ENCODE data around the gene KLF6.

The KLF6 gene

GRCh38 chr10:3805201-3805790 is 20.3 kb upstream of the KLF6 start:
- peak; percentile 34 for DNase-seq
- no peaks in the 10 kb centered on the region for H3K36me3 Mint-ChIP-seq
- no peaks in the 10 kb centered on the region for H3K27me3 Mint-ChIP-seq
- ATAC-seq (replicated peaks) = peak; percentile 62 to 70
- H3K27ac Mint-ChIP-seq = peak overlapping the region; percentile 93
- H3K9me3 Mint-ChIP-seq = no peaks in the 10 kb centered on the region
- H3K4me1 Mint-ChIP-seq = peaks cover 49 to 67% of the 10 kb centered on the region in 2 donors
- peak overlapping the region in 1 of 2 donors; percentile 57 for H3K4me3 Mint-ChIP-seq

- DNase-seq (no peak), ATAC-seq (replicated peaks) (peak; percentile 41 to 47)
- H3K27me3 Mint-ChIP-seq = no peaks in the 10 kb centered on the region
- no peaks in the 10 kb centered on the region for H3K9me3 Mint-ChIP-seq
- H3K4me3 Mint-ChIP-seq = peak overlapping the region; percentile 44 to 70
- H3K4me1 Mint-ChIP-seq = peaks cover 43 to 62% of the 10 kb centered on the region in 2 donors
- H3K36me3 Mint-ChIP-seq = no peaks in the 10 kb centered on the region
- H3K27ac Mint-ChIP-seq = peak overlapping the region; percentile 94
These were observed 19.1 kb upstream of the KLF6 start for GRCh38 chr10:3803927-3804741.

DNA sequence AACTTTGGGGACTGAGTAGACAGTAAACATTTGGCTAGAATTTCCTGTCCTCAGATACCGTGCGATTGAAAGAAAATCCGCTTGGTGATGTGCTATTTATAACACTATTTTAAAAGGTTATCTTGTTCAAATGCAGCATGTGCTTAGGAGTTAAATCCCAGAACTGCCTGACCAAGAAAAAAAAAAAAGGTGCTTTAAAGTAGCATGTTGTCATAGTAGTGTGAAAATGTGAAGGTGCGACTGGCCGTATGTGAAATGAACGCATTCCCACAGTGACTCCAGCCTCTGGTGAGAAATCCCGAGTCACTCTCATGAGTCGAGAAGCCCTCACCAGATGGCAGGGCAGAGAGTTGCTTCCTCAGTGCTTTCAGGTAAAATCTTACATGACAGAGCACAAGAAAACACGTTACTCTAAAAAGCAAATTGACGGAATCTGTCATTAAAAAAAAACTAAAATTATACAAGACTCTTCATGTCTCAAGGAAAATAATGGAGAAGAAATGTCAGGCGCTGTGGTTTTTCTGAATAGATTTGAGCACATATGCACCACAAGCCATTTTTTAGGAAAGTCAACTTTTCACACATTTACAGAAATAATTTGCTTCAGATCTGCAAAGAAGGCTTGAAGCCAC is 18.4 kb upstream of the KLF6 start:
- ATAC-seq (replicated peaks) (no peak), DNase-seq (no peak)
- H3K9me3 Mint-ChIP-seq = no peaks in the 10 kb centered on the region
- H3K27me3 Mint-ChIP-seq = no peaks in the 10 kb centered on the region
- H3K4me3 Mint-ChIP-seq = peak overlapping the region; percentile 44 to 70
- H3K36me3 Mint-ChIP-seq = no peaks in the 10 kb centered on the region
- peak overlapping the region; percentile 89 for H3K27ac Mint-ChIP-seq
- H3K4me1 Mint-ChIP-seq = peaks cover 36 to 55% of the 10 kb centered on the region in 2 donors

- Mint-ChIP-seq H3K27me3 (no peaks in the 10 kb centered on the region), H3K9me3 (no peaks in the 10 kb centered on the region), H3K36me3 (no peaks in the 10 kb centered on the region), H3K4me1 (peaks cover 34 to 48% of the 10 kb centered on the region in 2 donors), H3K4me3 (no peak overlapping the region), H3K27ac (no peak overlapping the region)
- DNase-seq = no peak
- no peak for ATAC-seq (replicated peaks)
These were observed 17.7 kb upstream of the KLF6 start for GRCh38 chr10:3802526-3803265.

GRCh38 chr10:3801558-3802192 is 16.7 kb upstream of the KLF6 start:
- no peak for DNase-seq
- H3K4me3 Mint-ChIP-seq = no peak overlapping the region
- no peak for ATAC-seq (replicated peaks)
- H3K36me3 Mint-ChIP-seq = no peaks in the 10 kb centered on the region
- H3K27me3 Mint-ChIP-seq = no peaks in the 10 kb centered on the region
- no peaks in the 10 kb centered on the region for H3K9me3 Mint-ChIP-seq
- peaks cover 25 to 37% of the 10 kb centered on the region in 2 donors for H3K4me1 Mint-ChIP-seq
- H3K27ac Mint-ChIP-seq = no peak overlapping the region

- Mint-ChIP-seq H3K27me3 (no peaks in the 10 kb centered on the region), H3K36me3 (no peaks in the 10 kb centered on the region), H3K4me1 (peaks cover 18 to 26% of the 10 kb centered on the region in 2 donors), H3K4me3 (no peak overlapping the region), H3K9me3 (no peaks in the 10 kb centered on the region), H3K27ac (no peak overlapping the region)
- no peak for ATAC-seq (replicated peaks)
- no peak for DNase-seq
These were observed 15.6 kb upstream of the KLF6 start for GRCh38 chr10:3800586-3800985.

DNA sequence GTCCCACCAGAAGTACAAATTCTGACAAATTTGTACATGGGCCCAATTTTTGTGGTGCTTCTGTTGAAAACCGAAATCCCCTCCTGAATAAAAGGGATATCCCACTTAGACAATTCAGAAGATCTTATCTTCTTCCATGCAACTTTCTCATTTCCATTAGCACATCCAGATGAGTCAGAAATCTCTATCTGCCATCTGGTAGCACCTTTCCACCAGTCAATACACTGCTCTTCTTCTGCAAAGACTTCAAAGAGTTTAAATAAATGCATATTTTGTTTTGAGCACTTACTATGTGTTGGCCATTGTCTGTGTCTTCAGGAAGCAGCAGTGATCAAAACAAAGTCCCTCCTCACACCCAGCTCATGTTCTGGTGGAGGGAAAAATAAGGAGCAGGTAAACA is 12.7 kb upstream of the KLF6 start:
- H3K4me3 Mint-ChIP-seq = no peak overlapping the region
- H3K27ac Mint-ChIP-seq = no peak overlapping the region
- no peak for DNase-seq
- H3K36me3 Mint-ChIP-seq = no peaks in the 10 kb centered on the region
- peaks cover 8 to 10% of the 10 kb centered on the region in 2 donors for H3K4me1 Mint-ChIP-seq
- no peak for ATAC-seq (replicated peaks)
- H3K9me3 Mint-ChIP-seq = peaks cover 0 to 1% of the 10 kb centered on the region in 2 donors
- H3K27me3 Mint-ChIP-seq = no peaks in the 10 kb centered on the region

DNA sequence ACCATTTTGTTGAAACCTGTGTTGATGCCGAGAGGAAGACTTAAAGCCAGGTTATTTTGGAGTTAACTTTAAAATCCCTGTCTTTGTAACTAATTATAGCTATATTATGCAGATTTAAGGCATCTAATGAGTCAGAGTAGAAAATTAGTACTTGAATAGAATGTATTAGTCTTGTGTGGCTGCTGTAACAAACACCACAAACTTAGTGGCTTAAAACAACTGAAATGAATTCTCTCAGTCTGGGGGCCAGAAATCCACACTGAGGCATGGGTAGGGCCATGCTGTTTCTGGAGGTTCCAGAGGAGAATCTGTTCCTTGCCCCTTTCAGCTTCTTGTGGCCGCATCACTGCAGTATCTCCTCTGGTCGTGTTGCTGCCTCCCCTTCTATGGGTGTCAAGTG is 8.5 kb upstream of the KLF6 start:
- peaks cover 15 to 17% of the 10 kb centered on the region in 2 donors for H3K4me1 Mint-ChIP-seq
- H3K27me3 Mint-ChIP-seq = no peaks in the 10 kb centered on the region
- H3K4me3 Mint-ChIP-seq = no peak overlapping the region
- H3K36me3 Mint-ChIP-seq = peaks cover 5 to 7% of the 10 kb centered on the region in 2 donors
- DNase-seq = no peak
- no peak for ATAC-seq (replicated peaks)
- H3K27ac Mint-ChIP-seq = no peak overlapping the region
- peaks cover 3 to 7% of the 10 kb centered on the region in 2 donors for H3K9me3 Mint-ChIP-seq

- H3K4me1 Mint-ChIP-seq = peaks cover 17% of the 10 kb centered on the region in 2 donors
- no peaks in the 10 kb centered on the region for H3K27me3 Mint-ChIP-seq
- DNase-seq (no peak), ATAC-seq (replicated peaks) (peak; percentile 72 to 84)
- H3K36me3 Mint-ChIP-seq = peaks cover 5 to 10% of the 10 kb centered on the region in 2 donors
- peaks cover 3 to 7% of the 10 kb centered on the region in 2 donors for H3K9me3 Mint-ChIP-seq
- peak overlapping the region; percentile 0 for H3K27ac Mint-ChIP-seq
- no peak overlapping the region for H3K4me3 Mint-ChIP-seq
These were observed 7.8 kb upstream of the KLF6 start for GRCh38 chr10:3792710-3793219.

- Mint-ChIP-seq H3K27ac (peak overlapping the region; percentile 0), H3K4me1 (peaks cover 17 to 19% of the 10 kb centered on the region in 2 donors), H3K36me3 (peaks cover 5 to 10% of the 10 kb centered on the region in 2 donors), H3K9me3 (peaks cover 3 to 7% of the 10 kb centered on the region in 2 donors), H3K27me3 (no peaks in the 10 kb centered on the region), H3K4me3 (no peak overlapping the region)
- ATAC-seq (replicated peaks) (peak; percentile 81), DNase-seq (no peak)
These were observed 7.1 kb upstream of the KLF6 start for GRCh38 chr10:3791974-3792633.

- H3K27ac Mint-ChIP-seq = no peak overlapping the region
- no peak for DNase-seq
- peaks cover 9 to 18% of the 10 kb centered on the region in 2 donors for H3K36me3 Mint-ChIP-seq
- no peak overlapping the region for H3K4me3 Mint-ChIP-seq
- no peaks in the 10 kb centered on the region for H3K27me3 Mint-ChIP-seq
- H3K4me1 Mint-ChIP-seq = peaks cover 21 to 32% of the 10 kb centered on the region in 2 donors
- no peak for ATAC-seq (replicated peaks)
- H3K9me3 Mint-ChIP-seq = peaks cover 3 to 7% of the 10 kb centered on the region in 2 donors
These were observed 5.8 kb upstream of the KLF6 start for GRCh38 chr10:3790858-3791257.

- no peak for ATAC-seq (replicated peaks)
- Mint-ChIP-seq H3K4me1 (peaks cover 23 to 37% of the 10 kb centered on the region in 2 donors), H3K9me3 (peaks cover 3 to 7% of the 10 kb centered on the region in 2 donors), H3K36me3 (peaks cover 12 to 22% of the 10 kb centered on the region in 2 donors), H3K4me3 (no peak overlapping the region), H3K27ac (no peak overlapping the region), H3K27me3 (no peaks in the 10 kb centered on the region)
- DNase-seq = no peak
These were observed 5.3 kb upstream of the KLF6 start for GRCh38 chr10:3790272-3790671.

GRCh38 chr10:3789621-3790020 is 4.6 kb upstream of the KLF6 start:
- Mint-ChIP-seq H3K4me1 (peaks cover 20 to 37% of the 10 kb centered on the region in 2 donors), H3K36me3 (peaks cover 13 to 22% of the 10 kb centered on the region in 2 donors), H3K27me3 (no peaks in the 10 kb centered on the region), H3K9me3 (peaks cover 3 to 7% of the 10 kb centered on the region in 2 donors), H3K27ac (no peak overlapping the region), H3K4me3 (no peak overlapping the region)
- ATAC-seq (replicated peaks) = no peak
- DNase-seq = no peak

Data from stimulated activated naive B cell treated with anti-CD40 and anti-IgM and Interleukin-4, amounts not matched to agents 10 μg/mL and 1 μg/mL and 100 μg/mL, for 72 hours (primary cell).